Measurements from ENCODE around the gene BCLAF3.

BCLAF3 gene

DNA sequence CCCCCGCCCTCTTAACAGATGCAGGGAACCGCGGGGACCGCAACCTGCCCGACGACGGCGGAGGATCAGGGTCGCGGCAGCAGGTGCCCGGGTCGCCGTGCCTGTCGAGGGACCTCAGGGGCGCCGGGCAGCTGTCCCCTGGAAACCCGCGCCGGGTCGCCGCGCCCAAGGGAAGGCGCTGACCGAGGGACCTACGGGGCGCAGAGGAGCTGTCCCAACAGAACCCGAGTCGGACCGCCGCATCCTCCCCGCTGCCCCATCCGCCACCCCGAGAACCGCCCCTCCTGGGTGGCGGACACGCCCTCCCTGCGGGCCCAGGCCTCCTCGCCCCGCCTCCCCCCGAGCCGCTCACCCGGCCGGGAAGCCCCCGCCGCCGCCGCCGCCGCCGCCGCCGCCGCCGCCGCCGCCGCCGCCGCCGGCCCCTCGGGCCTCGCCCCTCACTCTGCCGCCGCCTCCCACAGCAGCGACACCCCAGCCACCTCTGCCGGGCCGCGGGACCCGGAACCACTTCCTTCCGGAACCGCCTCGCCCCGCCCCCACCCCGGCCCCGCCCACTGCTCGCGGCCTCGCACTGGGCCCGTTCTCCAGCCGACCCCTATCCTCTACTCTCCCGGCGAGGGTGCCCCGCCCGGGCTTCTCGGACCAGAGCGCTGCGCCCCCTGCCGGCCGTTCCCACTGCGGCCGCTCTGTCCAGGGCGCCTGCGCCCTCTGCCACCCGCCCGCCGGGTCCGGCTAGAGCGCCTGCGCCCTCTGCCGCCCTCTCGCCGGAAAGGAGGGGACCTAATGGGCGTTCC, at the start of gene BCLAF3:
Gene BCLAF3, minus strand, starts transcription at position 506 of the 794 bp plus-strand sequence. CDS start 20,797 bp downstream, outside the sequence.
- DNase-seq, result peak; percentile 56

DNA sequence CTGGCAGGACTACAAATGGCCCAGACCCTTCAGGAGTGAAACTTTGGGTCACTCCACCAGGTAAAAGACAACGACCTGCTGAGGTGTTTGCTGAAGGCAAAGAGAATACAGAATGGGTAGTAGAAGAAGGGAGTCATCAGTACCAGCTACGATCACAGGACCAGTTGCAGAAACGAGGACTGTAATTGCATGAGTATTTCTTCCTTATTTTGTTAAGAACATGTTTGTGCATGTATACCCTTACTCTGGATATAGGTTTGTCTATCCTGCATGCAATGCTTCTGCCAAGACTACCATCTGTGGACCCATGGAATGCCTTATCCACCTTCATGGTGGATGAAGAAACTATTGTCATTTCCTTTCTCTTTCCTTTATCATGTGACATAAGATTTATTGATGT, 48.1 kb upstream of the BCLAF3 start:
- no peak for DNase-seq

DNA sequence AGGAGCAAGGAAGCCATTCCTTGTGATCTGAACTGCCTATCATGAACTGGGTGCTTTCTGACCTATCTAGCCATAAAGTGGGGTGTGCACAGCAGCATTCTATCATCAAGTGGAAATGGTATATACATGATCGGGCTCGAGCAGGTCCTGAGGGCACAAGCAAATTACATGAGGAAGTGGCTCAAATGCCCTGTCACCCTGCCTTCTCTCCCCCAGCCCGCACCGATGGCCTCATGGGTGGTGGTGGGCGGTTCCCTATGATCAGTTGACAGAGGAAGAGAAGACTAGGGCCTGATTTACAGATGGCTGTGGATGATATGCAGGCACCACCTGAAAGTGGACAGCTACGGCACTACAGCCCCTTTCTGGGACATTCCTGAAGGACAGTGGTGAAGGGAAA, 46.3 kb upstream of the BCLAF3 start:
- DNase-seq, result no peak

DNA sequence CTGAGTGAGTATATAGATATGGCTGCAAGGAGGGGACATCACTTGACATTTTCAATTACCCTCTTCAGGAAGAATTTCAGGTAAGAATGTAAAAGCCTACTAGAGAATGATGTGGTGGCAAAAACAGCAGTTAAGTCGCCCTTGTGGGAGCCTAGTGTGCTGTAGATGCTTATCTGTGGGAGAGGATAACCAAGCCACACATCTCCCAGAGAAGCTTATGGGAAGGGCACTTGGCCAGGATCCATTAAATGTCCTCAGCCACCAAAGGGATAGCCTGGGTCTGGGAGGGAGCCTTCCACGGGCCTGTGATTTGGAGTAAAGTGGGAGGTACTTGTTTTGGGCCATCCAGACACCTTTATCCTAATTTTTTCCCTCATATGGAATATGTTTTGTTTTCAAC, 41.3 kb upstream of the BCLAF3 start:
- DNase-seq, result no peak

DNA sequence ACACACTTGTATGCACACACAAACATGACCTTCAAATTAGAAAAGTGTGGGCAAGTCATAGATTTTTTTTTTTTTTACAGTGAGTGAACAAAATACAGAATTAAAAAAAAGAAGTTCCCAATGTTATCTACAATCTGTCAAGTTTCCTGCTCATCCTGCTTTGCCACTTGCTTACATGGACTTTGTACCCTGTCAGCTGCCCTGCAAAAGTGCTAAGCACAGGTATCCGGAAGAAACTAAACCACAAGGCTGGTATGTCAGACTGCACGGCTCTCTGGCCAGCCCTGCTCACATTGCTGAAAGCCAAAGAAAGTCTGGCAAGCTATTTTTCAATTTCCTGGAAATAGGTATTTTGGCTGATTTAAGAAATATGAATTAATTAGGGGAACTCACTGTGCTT, 38.9 kb upstream of the BCLAF3 start:
- no peak for DNase-seq

DNA sequence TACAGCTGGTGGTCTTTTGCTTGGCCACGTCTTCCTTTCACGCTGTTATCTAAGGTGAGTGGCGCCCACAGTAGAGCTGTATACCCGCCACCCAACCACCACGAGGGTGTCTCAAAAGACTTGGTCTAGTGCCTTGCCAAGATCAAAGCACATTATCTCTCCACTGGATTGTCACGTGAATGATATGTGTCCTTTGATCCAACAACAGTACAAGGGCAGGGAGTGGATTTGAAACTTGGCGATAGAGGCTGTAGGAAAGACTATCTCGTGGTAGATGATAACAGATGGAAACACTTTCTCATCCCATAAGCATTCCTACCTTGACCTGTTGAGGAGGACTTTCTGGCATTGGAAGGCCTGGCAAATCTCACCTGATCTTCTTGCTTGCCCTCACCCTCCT, 37.7 kb upstream of the BCLAF3 start:
- DNase-seq, result no peak

DNA sequence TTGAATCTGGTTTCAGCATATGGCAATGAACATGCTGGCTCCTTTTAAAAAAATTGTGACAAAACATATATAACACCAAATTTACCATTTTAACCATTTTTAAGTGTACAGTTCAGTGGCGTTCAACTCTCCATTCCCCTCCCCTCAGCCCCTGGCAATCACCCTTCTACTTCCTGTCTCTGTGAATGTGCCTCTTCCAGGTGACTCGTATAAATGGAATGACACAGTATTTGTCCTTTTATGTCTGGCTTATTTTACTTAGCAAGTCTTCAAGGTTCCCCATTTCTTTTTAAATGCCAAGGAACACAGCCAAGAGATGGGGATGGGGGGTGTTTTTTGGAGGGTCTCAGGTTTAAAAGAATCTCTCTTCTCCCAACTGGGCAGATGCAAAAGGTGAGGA, 35.4 kb upstream of the BCLAF3 start:
- no peak for DNase-seq

DNA sequence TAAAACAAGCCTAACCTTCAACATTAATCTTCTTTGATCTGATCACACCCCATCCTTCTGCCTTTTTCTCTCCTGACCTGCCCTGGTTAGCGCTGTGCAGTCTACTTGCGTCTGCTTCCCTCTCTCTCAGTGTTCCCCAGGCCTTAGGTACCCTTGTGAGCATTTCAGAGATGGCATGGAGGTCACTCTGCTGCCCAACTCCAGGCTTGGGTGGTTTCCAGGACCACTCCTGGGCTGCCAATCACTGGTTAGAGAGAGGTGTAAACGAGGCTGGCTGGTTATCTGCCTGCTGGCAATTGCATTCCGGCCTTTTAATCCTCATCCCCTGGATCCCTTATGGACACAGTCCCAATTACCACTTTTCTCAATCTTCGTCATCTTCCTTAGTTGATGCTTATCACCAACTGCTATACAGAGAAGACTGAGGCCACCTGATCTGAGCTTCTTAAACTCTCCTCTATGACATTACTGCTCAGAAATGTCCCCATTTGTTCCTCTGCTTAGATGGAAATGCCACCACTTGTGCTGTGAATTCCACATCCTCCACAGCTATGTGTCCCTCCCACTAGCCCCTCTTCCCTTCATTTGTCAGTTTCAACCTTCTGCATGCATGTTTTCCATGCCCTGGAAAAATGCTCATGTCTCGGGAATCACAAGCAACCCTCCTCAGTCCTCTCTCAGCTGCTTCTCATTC, 29.0 kb upstream of the BCLAF3 start:
- no peak for DNase-seq

DNA sequence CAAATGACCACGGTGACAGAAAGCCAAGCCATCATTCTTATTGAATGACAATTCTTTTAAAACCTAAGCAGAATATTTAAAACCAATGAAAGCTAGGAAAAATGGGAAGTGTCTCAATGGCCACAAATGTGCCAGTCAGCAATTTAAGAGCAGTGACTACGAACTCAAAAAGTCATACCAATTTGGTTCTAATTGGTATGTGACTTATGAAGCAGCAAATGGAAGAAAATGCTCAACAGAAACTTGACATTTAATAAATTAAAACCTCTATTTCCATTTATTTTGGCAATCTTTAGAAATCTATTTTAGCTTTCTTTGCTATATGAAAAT, 25.7 kb upstream of the BCLAF3 start:
- no peak for DNase-seq

DNA sequence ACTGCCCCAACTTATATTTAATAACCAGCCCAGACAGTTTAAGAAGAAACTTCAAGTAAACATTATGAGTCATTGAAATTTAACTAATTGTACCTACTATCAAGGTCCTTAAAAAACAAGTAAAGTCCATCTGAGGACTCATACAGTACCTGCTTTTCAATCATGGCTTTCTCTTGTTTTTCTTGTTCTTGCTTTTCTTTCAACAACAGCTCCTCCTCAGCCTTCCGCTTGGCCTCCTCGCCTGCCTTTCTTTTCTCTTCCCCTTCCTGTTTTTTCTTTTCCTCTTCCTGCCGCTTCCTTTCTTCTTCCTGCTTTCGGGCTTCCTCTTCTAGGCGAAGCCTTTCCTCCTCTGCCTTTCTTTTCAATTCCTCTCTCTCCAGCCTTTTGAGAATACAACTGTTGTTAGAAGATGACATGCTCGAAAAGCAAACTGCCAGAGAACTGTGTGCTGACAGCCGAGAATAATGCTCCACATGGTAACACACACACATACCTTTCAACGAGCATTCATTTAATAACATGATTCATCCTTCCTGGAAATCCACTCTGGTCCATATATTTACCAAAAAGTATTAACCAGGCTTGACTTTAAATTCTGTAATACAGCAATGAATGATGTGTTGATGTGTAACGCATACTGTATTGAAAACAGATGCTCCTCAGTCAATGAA, 25.2 kb upstream of the BCLAF3 start:
- no peak for DNase-seq

DNA sequence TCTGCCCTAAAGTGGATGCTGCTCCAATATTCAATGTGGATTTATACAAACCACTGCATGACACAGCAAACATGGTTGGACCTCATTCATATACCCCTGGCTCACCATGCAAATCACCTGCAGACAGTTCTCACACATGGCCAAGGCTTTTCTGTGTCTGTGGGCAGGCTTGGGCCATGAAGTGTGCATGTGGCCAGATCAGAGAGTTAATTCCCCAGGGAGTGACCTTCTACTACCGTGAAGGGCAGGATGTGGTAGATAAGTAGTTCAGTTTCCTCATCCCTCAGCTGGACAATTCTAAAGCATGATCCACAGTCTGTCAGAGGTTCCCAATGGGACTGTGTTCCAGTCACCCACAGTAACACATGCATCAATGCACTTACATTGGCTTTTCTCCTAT, 24.6 kb upstream of the BCLAF3 start:
- no peak for DNase-seq

DNA sequence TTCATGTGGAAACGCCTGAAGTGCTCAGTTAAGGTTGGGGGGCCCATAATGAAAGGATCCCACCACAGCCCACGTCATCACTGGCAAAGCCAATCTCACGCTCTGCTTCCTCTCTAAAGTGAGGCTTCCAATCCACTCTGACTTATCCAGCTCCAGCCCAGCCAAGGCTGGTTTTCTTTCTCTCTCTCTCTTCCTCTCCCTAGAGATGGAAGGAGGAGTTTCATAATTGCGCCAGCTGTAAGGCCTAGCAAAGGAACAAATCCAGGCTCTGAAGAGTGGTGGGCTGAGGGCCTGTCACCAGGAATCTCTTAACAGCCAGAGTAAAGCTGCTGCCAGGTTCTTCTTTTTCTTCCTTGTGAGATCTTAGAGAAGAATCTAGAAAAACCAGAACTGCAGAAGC, 20.7 kb upstream of the BCLAF3 start:
- no peak for DNase-seq

DNA sequence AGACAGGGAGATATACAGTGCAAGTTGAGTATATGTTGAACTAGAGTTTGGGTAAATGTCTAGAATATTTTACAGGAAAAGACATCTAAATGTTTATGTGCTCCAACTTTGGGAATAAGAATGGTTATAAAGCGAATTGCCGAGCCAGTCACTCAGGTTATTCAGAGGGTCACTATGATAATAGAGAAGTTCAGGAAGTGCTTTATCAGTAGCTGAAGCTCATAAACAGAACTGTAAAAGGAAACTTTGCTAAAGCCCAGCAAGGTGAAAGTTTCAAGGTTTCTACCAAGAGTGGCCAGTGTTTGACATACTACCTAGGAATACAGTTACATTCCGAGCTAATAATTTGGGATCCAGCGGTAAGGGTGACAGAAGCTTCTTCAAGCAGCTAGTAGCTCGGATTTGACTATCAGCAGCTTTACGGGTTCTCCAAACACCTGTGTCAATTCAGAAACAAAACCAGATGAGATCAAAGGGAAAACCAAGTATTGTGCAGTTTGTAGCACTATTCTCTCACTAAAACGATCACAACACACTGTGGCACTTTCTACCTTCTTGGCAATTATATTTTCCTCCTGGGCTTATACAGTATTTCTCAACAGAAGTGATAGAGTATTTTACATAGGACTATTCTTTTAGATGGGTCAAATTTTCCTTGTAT, 17.2 kb upstream of the BCLAF3 start:
- no peak for DNase-seq

DNA sequence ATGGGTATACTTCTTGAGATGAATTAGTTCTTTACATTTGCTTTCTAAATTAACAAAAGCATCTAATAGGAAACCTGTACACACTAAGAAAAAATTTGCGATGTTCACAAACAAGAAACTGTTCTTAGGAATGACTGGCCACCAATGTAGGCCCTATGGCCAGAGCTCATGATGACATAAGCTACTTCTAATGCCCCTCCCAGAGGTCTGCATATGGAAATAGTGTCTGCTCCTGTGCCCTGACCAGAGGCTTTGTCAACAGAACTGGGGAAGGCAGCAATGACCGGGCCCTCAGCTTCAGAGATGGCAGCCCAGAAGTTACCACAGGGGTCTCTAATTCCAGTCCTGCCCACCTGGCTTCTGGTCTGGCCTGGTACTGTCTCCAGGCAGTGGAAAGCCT, 15.0 kb upstream of the BCLAF3 start:
- DNase-seq, result no peak

DNA sequence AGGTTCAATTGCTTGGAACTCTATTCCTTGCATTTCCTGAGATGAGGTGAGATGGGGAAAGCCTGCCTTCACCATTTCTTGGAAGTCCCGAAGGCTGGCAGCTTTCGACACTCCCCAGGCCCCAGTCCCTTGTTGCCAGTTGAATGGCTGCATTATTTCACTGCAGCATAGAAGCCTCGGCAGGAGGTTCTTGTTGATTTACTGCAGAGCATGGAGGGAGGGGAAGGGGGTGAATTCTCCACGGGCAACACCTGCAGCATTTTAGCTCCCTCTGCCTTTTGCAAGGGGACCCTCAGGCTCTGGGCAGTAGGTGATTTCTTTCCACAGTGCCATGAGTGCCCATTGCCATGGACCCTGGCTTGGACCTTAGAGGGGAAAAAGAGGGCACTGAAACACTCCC, 10.7 kb upstream of the BCLAF3 start:
- DNase-seq, result no peak

DNA sequence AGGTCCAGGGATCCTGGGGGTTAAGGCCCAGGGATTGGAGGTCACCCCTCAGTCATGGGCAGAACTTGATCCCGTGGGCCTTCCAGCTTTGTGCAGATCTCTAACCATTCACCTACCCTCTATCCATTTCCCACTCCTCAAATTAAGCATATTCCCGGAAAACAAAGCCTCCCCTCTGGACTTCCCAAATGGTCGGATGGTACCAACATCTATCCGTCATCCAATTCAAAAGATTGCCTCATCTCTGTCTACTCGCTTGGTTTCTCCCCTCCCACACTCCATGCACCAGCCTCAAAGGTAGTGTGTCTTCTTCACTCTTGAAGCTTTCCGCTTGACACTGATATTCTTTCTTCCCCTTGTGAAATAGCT, 473 bp upstream of the BCLAF3 start:
- no peak for DNase-seq

DNA sequence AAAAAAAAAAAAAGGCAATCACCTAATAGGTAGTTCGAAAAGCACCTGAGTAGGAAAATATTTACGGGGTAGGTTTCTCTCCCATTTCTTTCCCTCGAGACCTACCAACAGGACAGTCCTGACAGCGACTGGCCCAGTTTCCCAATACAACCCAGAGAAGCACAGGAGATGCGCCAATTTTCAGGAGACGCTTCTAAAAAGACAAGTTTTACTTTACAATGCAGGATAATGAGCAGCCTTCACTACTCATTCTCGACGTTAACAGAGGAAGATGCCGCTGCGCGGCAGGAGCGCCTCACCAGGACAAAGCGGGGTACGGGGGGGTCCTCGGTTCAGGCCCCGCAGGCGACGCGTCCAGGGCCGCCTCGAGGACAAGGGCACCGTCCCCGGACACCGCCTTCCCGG, 708 bp downstream of the BCLAF3 start:
- DNase-seq, result no peak

DNA sequence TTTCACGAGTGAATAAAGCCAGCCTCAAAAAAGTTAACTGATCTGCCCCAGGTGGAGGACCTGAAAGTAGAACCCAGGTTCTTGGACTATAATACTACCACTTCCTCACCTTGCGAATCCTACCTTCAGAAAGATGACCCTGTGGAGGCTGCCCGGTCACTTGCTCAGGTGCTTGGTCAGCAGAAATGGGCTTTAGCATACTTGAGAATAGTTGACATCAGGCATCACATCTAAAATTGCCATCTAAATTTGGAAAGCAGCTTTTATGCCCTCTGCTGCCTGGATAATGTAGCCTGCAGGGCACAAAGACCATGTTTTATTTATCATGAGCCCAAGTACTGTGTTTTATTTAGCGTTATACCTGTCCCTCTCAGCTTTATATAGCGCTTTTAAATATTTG, 3.0 kb downstream of the BCLAF3 start:
- DNase-seq, result no peak

DNA sequence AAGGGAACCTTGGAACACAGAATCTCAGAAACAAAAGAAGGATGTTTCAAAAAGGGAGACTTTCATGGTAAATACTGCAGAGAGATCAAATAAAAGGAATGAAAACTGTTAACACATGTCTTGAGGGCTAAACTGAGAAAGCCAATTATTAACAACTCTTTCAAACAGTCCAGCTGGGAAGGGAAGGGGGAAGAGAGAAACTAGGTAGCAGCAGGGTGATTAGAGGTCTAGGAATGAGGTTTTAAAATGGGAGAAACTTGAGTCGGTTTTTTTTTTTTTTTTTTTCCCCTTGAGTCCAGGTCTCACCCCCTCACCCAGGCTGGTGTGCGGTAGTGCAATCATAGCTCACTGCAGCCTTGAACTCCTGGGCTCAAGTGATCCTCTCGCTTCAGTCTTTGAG, 4.3 kb downstream of the BCLAF3 start:
- no peak for DNase-seq

DNA sequence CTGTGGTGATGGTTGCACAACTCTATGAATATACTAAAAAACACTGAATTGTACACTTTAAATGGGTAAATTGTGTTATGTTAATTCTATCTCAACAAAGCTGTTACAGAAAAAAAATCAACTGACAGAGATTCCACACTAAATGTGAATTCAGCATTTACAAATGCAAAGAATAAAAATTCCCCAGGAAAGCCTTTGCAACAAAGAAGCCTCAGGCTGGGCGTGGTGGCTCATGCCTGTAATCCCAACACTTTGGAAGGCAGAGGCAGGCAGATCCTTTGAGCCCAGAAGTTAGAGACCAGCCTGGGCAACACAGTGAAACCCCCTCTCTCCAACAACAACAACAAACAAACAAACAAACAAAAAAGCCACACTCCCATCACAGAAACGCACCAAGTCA, 8.9 kb downstream of the BCLAF3 start:
- DNase-seq, result no peak

DNA sequence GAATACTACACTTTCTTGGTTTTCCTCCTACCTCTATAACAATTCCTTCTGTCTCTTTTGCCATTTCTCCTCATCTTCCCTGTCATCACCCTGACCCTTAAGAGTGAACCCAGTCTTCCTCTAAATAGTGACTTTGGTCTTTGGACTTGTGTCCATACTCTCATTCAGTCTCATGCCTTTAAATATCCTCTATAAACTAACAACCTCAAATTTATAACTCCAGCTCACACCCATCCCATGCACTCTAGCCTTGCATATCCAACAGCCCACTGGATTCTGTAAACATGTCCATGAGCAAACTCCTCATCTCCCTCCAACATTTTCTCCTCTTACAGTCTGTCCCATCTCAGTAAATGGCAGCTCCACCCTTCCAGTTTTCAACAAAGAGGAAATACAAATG, 15.0 kb downstream of the BCLAF3 start:
- DNase-seq, result no peak

DNA sequence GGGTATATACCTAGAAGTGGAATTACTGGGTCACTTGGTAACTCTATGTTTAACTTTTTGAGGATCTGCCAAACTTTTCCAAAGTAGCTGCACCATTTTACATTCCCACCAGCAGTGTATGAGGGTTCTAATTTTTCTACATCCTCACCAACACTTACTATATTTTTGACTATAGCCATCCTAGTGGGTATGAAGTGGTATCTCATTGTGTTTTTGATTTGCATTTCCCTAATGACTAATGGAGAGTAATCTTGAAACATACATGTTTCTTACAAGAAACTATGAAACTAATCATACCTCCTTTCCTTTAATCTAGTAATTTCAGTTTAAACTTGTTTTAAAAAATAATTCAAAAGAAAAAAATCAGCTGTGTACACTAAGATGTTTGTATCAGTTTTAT, 17.9 kb downstream of the BCLAF3 start:
- no peak for DNase-seq

DNA sequence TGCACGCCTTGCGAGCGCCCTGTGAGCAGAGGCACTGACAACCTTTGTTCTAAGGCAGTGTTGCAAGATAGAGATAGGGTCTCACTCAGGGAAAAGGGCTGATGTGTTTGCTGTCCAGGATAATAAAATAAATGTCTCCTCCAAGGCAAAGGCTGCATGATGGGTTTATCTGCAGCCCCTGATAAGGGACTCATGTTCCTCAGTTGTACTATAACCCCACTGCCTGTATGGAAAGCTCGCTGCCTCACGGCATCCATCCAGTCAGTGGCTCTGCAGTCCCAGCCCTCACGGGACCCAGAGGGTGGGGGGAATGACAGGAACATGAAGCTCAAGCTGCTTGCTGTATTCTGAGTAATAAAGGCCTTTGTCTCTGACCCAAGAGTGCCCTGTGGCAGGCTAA, 22.6 kb downstream of the BCLAF3 start:
- DNase-seq, result no peak

DNA sequence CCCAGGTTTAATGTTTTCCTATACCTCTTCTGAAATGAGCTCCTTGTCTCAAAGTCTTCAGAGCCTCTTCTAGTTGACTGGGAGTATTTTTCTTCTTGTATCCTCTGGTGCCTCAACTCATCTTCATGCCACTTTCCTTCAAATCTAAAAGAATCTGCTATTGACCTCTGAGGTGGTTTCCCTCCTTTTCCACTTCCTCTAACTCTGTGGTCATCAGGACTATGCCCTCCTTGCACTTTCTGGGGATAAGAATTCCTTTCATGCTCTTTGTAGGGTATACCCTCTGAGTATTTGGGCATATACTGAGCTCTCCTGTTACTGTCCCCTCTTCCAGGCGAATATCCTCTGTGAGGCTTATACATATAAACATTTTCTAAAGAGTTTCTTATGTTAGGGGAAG, 24.8 kb downstream of the BCLAF3 start:
- DNase-seq, result no peak
